Sigmoid colon (tissue), 3 donors: ENCODE measurements around the gene CFAP58.

ENCODE experiments used
- CTCF ChIP-seq, 4 experiments: fragments of 450-650 bp in 3 of 4; fragments of 200-600 bp in 1 of 4; IDR thresholded peaks; one replicate each; pipeline ENCODE4 v1.5.1; 2016 to 2019; ENCODE audit warnings: antibody characterized with exemption in 4 of 4, mild to moderate bottlenecking in 3 of 4, moderate library complexity in 2 of 4
- POLR2A ChIP-seq, 2 donors: fragments of 450-650 bp; IDR thresholded peaks; one replicate each; pipeline ENCODE4 v1.6.1; 2016; ENCODE audit warnings: antibody characterized with exemption in 2 of 2, mild to moderate bottlenecking in 2 of 2, moderate library complexity in 2 of 2

GRCh38 chr10:104315486-104315921 lies 38.1 kb upstream of the CFAP58 start:
- TF ChIP-seq POLR2A (IDR thresholded peaks at IDR 0.05) (no peak), CTCF (IDR thresholded peaks at IDR 0.05) (no peak)
